ENCODE results near the gene MAJIN. TPM values are rescaled to one million over a fixed set of nuclear protein-coding genes. Genes with fewer than 3 reads are reported as not detected.
A peak's percentile ranks its signal among the peaks of the same experiment; 100 is the strongest.

MAJIN gene
- total and polyA plus RNA-seq, 9 of the 15 experiments (the other 6 are each of a cell fraction or from before 2014, with no cell fraction given), result 0.17 to 0.83 (median 0.24) TPM; not detected in 2

- Histone ChIP-seq H3K27ac (ENCODE audit: extremely low read depth, low read depth, low read length) (no peak overlapping the region), H3K9ac (ENCODE audit: insufficient read depth in 1 of 2, low read depth in 2 of 2, low read length in 2 of 2) (0 out of 4 replicates have a peak overlapping the region, but pooled peaks of 1 of the 2 experiments have one; percentile 4), H3K79me2 (ENCODE audit: control insufficient read depth, insufficient read depth, low read length) (no peaks in the 10 kb centered on the region), H3K4me2 (ENCODE audit: insufficient read depth, low read length) (no peak overlapping the region), H3K36me3 (ENCODE audit: control insufficient read depth, insufficient read depth, low read length) (no peaks in the 10 kb centered on the region), H3K9me3 (replicated peaks; ENCODE audit: control insufficient read depth, insufficient read depth, low read depth, low read length) (no peaks in the 10 kb centered on the region), H3K4me3 (no peak overlapping the region), H3K27me3 (ENCODE audit: control insufficient read depth in 2 of 2, insufficient read depth in 2 of 2, low read length in 2 of 2) (no peaks in the 10 kb centered on the region), H3K9me1 (ENCODE audit: control insufficient read depth, insufficient read depth, low read length) (no peaks in the 10 kb centered on the region), H4K20me1 (replicated peaks; ENCODE audit: control insufficient read depth, insufficient read depth, low read length) (no peaks in the 10 kb centered on the region), H3K4me1 (replicated peaks in 1 of 2; ENCODE audit: control insufficient read depth in 2 of 2, insufficient read depth in 2 of 2, low read length in 2 of 2) (peaks cover 4 to 12% of the 10 kb centered on the region in 2 experiments; a peak in 4 of 5 replicates), H2AFZ (ENCODE audit: low read depth, low read length) (no peak overlapping the region)
- intact Hi-C loops (cut with micrococcal nuclease) (no loop called here), in situ Hi-C loops (cut with MboI) (no loop called here)
- ChIA-PET CTCF (ENCODE audit: low intra/inter-chr PET ratio) (no interaction called here), POLR2A (interaction anchor here (1.4 kb wide), 1 partner anchor 26 kb away, joined by 4 read pairs; the partner anchor contains the start of gene BATF2)
- ATAC-seq (no peak), DNase-seq (ENCODE audit: extremely low read depth in 1 of 4, low spot score in 3 of 4) (no peak), FAIRE-seq (no peak)
- BruUV-seq (replicated peaks), result no TSS peak
- TF ChIP-seq ZBTB34 (CRISPR knock-in tag; IDR thresholded peaks at IDR 0.05) (no peak), NFATC3 (IDR thresholded peaks at IDR 0.05) (no peak), BRD9 (IDR thresholded peaks at IDR 0.05; ENCODE audit: low read depth, partially characterized antibody) (no peak), DLX4 (CRISPR knock-in tag; IDR thresholded peaks at IDR 0.05) (no peak), CCAR2 (IDR thresholded peaks at IDR 0.05; ENCODE audit: low read depth, low read length) (no peak), ZNF518B (CRISPR knock-in tag; IDR thresholded peaks at IDR 0.05) (no peak), RBM15 (IDR thresholded peaks at IDR 0.05; ENCODE audit: insufficient read depth, low read length) (no peak), PKNOX1 (IDR thresholded peaks at IDR 0.05) (no peak)
- WGBS (ENCODE audit: insufficient coverage, low coverage, missing lambda C conversion rate), result 54% methylated on average over 8 of the region's 8 CpGs
Observed at GRCh38 chr11:64970731-64971151, 1.2 kb downstream of the MAJIN start.

Measured in K562 (cell line).